Breast epithelium (tissue), 3 donors: ENCODE results near the gene FAM200A.

Experiments used
- POLR2A ChIP-seq: fragments of 450-650 bp; IDR thresholded peaks from one replicate; pipeline ENCODE4 v1.6.1; 2016; ENCODE audit warnings: antibody characterized with exemption, mild to moderate bottlenecking, moderate library complexity
- POLR2AphosphoS5 ChIP-seq, 3 donors: sonication (generic); formaldehyde crosslinking; IDR thresholded peaks; one replicate each; pipeline ENCODE4 v1.6.1; 2017; ENCODE audit warnings: antibody characterized with exemption in 3 of 3
- TF ChIP-seq, protein P1 (sequence below), 3 donors: fragments of 450-650 bp; IDR thresholded peaks; one replicate each; pipeline ENCODE4 v1.5.1; 2016 to 2017; ENCODE audit warnings: antibody characterized with exemption in 3 of 3, mild to moderate bottlenecking in 3 of 3, moderate library complexity in 3 of 3

GRCh38 chr7:99579281-99579955, 27.5 kb upstream of the FAM200A start:
- no peak for TF ChIP-seq POLR2AphosphoS5 (IDR thresholded peaks at IDR 0.05)
- TF ChIP-seq, protein P1, sequence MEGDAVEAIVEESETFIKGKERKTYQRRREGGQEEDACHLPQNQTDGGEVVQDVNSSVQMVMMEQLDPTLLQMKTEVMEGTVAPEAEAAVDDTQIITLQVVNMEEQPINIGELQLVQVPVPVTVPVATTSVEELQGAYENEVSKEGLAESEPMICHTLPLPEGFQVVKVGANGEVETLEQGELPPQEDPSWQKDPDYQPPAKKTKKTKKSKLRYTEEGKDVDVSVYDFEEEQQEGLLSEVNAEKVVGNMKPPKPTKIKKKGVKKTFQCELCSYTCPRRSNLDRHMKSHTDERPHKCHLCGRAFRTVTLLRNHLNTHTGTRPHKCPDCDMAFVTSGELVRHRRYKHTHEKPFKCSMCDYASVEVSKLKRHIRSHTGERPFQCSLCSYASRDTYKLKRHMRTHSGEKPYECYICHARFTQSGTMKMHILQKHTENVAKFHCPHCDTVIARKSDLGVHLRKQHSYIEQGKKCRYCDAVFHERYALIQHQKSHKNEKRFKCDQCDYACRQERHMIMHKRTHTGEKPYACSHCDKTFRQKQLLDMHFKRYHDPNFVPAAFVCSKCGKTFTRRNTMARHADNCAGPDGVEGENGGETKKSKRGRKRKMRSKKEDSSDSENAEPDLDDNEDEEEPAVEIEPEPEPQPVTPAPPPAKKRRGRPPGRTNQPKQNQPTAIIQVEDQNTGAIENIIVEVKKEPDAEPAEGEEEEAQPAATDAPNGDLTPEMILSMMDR (IDR thresholded peaks at IDR 0.05) = no peak
- no peak for TF ChIP-seq POLR2A
